Measurements from ENCODE around the gene RHOV. TPM values are rescaled to one million over a fixed set of nuclear protein-coding genes. Genes with fewer than 3 reads are reported as not detected.

RHOV gene
- total RNA-seq, 1 experiment from 2014 or later: 6.0 TPM

DNA sequence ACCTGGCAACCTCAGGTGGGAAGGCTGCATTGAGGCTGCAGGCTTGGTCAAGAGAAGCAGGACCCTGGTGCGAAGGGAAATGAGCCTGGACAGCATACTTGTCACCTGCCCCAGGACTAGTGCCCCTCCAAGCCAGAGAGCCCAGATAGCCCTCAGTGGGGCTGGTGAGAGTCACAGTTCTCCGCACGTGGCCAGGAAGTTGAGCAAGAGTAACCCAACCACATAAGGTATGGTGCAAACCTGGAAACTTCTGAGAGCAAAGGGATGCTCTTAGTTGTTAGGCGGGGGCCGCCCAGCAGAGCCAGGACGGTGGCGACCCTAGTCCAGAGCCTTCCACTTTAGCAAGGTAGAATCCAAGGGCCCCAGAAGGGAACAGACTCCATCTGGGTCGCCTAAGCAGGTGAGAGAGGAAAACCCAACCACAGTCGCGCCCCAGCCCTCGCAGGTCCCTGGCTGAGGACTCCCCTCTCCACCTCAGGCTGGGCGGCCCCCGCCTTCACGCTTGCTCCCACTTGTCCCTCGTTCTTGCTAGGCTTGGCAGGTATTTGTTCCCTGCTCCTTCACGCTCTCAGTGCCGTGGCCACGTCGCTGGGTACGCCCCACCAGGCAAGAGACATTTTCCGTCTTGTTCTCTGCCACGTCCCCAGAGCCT, 19.1 kb upstream of the RHOV start (continued):
- TF ChIP-seq, protein P1, sequence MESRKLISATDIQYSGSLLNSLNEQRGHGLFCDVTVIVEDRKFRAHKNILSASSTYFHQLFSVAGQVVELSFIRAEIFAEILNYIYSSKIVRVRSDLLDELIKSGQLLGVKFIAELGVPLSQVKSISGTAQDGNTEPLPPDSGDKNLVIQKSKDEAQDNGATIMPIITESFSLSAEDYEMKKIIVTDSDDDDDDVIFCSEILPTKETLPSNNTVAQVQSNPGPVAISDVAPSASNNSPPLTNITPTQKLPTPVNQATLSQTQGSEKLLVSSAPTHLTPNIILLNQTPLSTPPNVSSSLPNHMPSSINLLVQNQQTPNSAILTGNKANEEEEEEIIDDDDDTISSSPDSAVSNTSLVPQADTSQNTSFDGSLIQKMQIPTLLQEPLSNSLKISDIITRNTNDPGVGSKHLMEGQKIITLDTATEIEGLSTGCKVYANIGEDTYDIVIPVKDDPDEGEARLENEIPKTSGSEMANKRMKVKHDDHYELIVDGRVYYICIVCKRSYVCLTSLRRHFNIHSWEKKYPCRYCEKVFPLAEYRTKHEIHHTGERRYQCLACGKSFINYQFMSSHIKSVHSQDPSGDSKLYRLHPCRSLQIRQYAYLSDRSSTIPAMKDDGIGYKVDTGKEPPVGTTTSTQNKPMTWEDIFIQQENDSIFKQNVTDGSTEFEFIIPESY (IDR thresholded peaks at IDR 0.05; ENCODE audit: extremely low read depth, insufficient replicate concordance, low read length): no peak
- TF ChIP-seq ATF3 (IDR thresholded peaks at IDR 0.05): no peak

GRCh38 chr15:40892447-40893012, 18.5 kb upstream of the RHOV start:
- DNase-seq (ENCODE audit: low read depth, low spot score): no peak
- H3K9me2 ChIP-seq (ENCODE audit: insufficient read depth): no peaks in the 10 kb centered on the region
- ChIA-PET RAD21 (ENCODE audit: low non-redundant PET in 1 of 2, low total read pairs in 2 of 2, uncharacterized antibody in 2 of 2, unreplicated experiment in 2 of 2) (interaction anchor here (0.6 to 2.7 kb wide), 7 partner anchors 19 to 292 kb away, joined by 3 to 29 read pairs (median 8); partner anchors contain the start of gene RHOV (in 1 of the 2)), CTCF (interaction anchor here (0.5 to 4.2 kb wide), 25 partner anchors 11 to 470 kb away, joined by 3 to 152 read pairs (median 4); partner anchors contain the start of genes BAHD1, C15orf62, RAD51 and RHOV), POLR2A (interaction anchor here (1.0 to 2.7 kb wide), 5 partner anchors 12 to 34 kb away, joined by 3 to 19 read pairs (median 7); partner anchors contain the start of gene RHOV)
- H4K20me1 ChIP-seq (ENCODE audit: insufficient read depth): no peaks in the 10 kb centered on the region
- H3K36me3 ChIP-seq (ENCODE audit: control insufficient read depth in 1 of 2, insufficient read depth in 2 of 2, low read length in 2 of 2): peaks cover 0 to 4% of the 10 kb centered on the region in 2 experiments; a peak in 1 of 4 replicates
- H3K79me2 ChIP-seq (ENCODE audit: insufficient read depth, low read length): peaks cover 20% of the 10 kb centered on the region
- TF ChIP-seq ZFX (IDR thresholded peaks at IDR 0.05): no peak
- TF ChIP-seq EZH2phosphoT487 (IDR thresholded peaks at IDR 0.05; ENCODE audit: borderline replicate concordance): no peak
- TF ChIP-seq POLR2AphosphoS5 (IDR thresholded peaks at IDR 0.05; ENCODE audit: low read depth, low read length): no peak
- no peak for TF ChIP-seq ZNF274 (IDR thresholded peaks at IDR 0.05; ENCODE audit: low read depth, low read length)
- peaks cover 7 to 26% of the 10 kb centered on the region in 2 experiments; a peak in 3 of 4 replicates for H3K4me1 ChIP-seq (ENCODE audit: control insufficient read depth in 1 of 2, insufficient read depth in 2 of 2, low read length in 2 of 2)
- no peak for ATAC-seq
- H3K27me3 ChIP-seq (ENCODE audit: insufficient read depth, low read length): no peaks in the 10 kb centered on the region
- intact Hi-C loops (cut with micrococcal nuclease): loop anchor here (1.0 to 5.0 kb wide), 2 partner anchors 146 to 300 kb away; partner anchors contain the start of gene KNL1
- no peak overlapping the region for H3K27ac ChIP-seq (ENCODE audit: low read depth, low read length)
- no peak overlapping the region for H2AFZ ChIP-seq (ENCODE audit: low read depth, low read length, poor library complexity, severe bottlenecking)
- no peaks in the 10 kb centered on the region for H3K9me3 ChIP-seq (ENCODE audit: control insufficient read depth in 1 of 2, insufficient read depth in 1 of 2, low read depth in 1 of 2, low read length in 2 of 2)
- no peak overlapping the region for H3K9ac ChIP-seq (ENCODE audit: low read length)
- BruUV-seq (replicated peaks): no TSS peak
- no peak overlapping the region for H3K4me3 ChIP-seq (replicated peaks in 1 of 2; ENCODE audit: low read depth in 1 of 2, low read length in 2 of 2)
- H3K4me2 ChIP-seq (ENCODE audit: low read length): no peak overlapping the region
